ENCODE results near the gene DCK. TPM values are rescaled to one million over a fixed set of nuclear protein-coding genes. Genes with fewer than 3 reads are reported as not detected.

Gene DCK
- 21.1 and 24.8 TPM in 2 replicates for total RNA-seq

DNA sequence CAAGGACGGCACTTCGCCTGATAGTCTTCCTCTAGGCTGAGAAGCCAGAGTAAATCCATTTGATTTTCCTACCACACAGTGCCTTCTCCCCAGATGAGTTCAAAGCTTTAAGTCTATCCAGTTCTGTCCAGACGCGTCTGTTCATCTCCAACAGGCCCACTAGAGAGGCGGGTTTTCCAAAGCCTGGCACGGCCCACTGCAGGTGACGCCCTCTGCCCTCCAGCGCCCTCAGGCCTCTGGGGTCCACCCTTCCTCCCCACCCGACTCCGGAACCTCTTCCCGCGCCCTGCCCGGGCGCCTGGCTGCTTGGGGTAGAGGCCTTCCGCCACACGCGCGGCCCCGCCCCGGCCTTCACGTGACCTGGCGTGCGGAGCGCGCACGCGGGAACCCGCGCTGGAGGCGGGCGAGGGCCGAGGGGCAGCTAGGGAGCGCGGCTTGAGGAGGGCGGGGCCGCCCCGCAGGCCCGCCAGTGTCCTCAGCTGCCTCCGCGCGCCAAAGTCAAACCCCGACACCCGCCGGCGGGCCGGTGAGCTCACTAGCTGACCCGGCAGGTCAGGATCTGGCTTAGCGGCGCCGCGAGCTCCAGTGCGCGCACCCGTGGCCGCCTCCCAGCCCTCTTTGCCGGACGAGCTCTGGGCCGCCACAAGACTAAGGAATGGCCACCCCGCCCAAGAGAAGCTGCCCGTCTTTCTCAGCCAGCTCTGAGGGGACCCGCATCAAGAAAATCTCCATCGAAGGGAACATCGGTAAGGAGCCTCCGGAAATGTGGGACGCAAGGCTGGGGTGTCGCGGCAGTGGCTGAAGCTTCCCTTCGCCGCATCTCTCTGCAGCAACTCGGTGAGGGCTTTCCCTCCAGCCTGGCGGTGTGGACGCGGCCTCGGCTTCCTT, at the start of gene DCK:
Gene DCK (plus strand): TSS at position 469 of the 888 bp plus-strand sequence. CDS start 187 bp downstream, at position 656.

Other genes starting within 250 kb of the DCK start
- gene GRSF1, start 153.8 kb upstream of the DCK start, total RNA-seq = 92.6 and 95.9 TPM in 2 replicates
- 10.4 and 11.9 TPM in 2 replicates for gene MOB1B, start 91.3 kb upstream of the DCK start, total RNA-seq